HG02973 (cell line): ENCODE data around the gene FABP1.

Experiments used
- ATAC-seq: cut with Tn5 transposase; IDR thresholded peaks from one replicate; pipeline ENCODE4 v1.9.1; 2021; ENCODE audit warnings: moderate library complexity; ENCODE audit not compliant: unreplicated experiment

FABP1 gene

DNA sequence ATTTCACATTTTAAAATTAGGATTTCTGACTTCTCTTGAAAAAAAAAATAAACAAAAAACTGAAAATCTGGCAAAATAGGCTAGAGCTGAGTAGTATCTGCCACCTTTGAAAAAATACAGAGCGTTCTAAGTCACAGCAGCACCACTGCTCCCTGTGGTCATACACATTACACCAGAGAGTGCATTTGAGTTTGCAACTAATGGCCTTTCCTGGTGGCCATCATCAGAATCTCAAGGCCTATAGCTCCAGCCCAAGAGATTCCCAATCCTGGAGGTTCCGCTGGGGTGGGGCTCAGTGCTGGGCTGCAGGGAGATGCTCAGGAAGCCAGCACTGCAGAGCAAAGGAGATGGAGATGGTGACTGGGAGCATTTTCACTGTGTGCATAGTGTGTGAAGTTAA is 42.8 kb downstream of the FABP1 start:
- no peak for ATAC-seq

DNA sequence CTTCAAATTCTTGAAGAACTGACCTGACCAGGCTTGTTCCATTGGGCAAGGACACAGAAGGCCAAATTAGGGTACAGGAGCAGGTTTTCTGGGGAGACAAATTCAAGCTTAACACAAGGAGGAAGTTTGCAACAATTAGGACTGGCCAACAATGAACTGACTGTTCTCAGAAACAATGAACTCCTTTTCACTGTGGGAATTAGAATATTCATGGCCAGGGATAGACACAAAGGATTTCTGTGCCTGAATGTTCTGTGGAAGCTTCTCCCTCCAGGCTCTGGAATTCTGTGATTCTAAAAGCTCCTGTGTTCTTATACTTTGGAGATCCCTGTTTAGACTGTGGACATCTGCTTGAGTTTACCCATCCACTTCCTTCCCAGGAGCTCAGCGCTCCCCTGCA is 45.1 kb downstream of the FABP1 start:
- ATAC-seq: no peak

DNA sequence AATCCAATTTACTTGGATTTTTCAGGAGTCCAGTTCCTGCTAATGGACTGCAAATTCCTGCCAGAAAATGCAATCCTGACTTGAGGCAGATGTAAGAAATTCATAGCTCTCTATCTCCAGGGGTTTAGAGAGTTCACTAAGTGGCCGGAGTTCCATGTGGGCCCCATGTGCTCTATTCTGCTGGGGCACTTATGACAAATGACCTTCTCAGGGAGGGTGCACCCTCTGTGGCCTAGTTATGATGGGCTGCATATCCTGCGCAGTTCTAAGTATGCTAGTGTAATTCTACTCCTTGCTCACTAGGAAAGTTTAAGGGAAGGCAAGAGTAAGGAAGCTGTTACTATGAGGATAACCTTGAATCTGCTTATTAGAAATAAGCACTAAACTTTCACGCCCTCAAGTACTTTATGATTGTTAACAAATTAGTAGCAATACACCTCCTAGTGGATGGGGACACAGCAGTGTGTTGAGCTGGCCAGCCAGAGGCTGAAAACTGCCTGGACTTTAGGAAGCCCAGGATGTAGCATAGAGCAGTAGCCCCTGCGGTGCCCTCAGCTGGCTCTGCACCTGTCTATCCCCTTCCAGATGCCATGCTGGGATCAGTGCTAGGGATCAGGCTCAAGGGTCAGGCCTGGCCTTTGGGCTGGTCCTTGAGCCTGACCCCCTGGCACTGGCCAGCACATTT is 45.8 kb downstream of the FABP1 start:
- ATAC-seq: no peak

DNA sequence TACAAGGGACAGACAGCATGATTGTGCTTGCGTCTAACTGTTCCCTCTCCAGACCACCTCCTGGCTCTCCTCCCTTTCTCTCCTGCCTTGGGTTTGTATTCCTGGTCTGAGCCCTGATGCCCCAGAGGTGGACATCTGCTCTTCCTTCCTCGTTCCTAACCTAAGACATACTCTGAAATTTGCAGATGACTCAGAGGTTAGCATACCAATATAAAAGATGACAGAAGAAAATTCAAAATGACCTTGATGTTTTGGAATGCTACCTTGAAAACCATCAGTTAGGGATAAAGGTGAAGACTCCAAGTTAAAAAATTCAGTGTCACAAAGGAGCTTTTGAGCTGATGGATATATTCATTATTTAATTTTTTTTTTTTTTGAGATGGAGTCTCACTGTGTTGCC is 47.3 kb downstream of the FABP1 start:
- no peak for ATAC-seq

DNA sequence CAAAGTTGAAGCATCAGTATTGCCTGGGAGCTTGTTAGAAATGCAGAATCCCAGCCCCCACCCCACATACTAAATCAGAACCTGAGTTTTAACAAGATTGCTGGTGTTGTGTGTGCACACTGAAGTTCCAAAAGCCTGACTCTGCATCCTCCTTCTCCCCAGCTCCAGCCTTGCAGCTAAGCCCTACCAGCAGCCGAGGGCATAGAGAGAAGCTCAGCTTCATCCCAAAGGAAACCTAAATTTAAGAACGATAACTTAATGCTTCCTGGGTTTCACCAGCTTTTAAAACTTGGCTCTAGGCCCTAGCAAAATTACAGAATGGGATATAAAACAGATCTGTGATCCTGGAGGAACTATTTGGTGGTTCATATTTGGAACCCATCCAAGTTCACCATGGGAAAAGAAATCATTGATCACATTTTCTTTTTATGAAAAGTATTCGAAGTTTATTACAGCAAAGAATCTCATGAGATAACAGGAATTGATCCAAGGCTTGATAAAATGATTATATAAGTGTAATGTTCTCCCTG is 49.2 kb downstream of the FABP1 start:
- no peak for ATAC-seq

DNA sequence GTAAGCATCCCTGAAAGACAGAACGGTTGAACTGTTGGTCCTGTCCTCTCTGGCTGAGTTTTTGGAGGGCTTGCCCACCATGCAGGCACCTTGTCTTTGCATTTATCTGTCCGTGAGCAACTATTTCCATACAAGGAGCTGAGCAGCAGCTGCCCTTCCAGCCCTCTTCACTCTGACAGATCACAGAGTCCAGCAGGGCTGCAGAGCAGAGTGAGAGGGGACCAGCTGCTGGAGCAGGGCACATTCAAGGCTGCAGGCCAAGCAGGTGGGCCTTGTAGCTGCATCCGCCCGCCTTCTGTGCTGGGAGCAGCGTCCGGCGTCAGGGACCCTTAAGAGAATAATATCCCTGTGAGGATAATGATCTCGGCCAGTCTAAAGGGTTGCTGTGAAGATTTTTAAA is 50.8 kb downstream of the FABP1 start:
- no peak for ATAC-seq

DNA sequence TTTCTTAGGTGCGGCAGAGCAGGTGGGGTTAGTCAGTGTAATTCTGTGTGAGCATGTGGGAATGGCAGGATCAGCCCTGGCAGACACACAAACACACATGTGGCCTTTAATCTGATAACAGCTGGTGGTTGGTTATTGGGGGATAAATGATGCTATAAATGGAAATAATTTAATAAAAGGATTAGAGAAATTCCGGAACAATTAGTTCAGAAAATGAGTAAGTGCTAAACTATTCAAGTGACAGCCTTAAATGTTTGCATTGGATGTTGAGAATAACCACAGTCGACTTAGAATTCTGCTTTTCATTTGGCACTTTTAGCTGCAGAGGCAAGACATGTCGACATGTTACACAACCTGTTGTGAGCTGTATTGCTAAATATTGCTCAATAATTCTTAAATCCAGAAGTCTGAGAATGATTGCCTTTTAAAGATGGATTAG is 53.0 kb downstream of the FABP1 start:
- no peak for ATAC-seq

DNA sequence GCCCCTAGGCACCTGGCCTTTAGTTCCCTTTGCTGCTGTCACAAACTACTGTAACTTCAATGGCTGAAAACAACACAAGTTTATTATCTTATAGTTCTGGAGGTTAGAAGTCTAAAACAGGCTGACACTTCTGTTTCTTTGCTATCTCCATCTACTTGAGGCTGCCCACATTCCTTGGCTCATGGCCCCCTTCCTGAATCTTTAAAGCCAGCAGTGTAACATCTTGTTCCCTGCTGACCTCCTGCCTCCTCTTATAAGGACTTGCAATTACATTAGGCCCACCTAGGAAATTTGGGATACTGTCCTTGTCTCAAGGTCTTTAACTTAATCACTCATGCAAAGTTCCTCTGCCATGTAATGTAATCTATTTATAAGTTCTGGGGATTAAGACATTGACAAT is 53.7 kb downstream of the FABP1 start:
- ATAC-seq: no peak
